Activated naive CD4-positive, alpha-beta T cell treated with anti-CD3 and anti-CD28 coated beads, Interleukin-2, amount 50 U/mL, for 24 hours (primary cell): ENCODE measurements around the gene CMYA5.
"Not testable (repeated sequence)": the region's sequence is repeated elsewhere in the genome, so short reads cannot be mapped to it uniquely, and the experiment has no call there.

Experiments used
- H3K27ac Mint-ChIP-seq: one replicate; pipeline ENCODE4 v1.8.0; 2021; ENCODE audit warnings: mild to moderate bottlenecking, mixed read lengths
- H3K27me3 Mint-ChIP-seq: one replicate; pipeline ENCODE4 v1.8.0; 2021; ENCODE audit warnings: mixed read lengths
- H3K36me3 Mint-ChIP-seq: one replicate; pipeline ENCODE4 v1.8.0; 2021; ENCODE audit warnings: mixed read lengths
- H3K4me1 Mint-ChIP-seq: one replicate; pipeline ENCODE4 v1.8.0; 2021; ENCODE audit warnings: mixed read lengths
- H3K4me3 Mint-ChIP-seq: one replicate; pipeline ENCODE4 v1.8.0; 2021; ENCODE audit warnings: mild to moderate bottlenecking, mixed read lengths
- H3K9me3 Mint-ChIP-seq: one replicate; pipeline ENCODE4 v1.8.0; 2021; ENCODE audit warnings: mixed read lengths

Gene CMYA5

GRCh38 chr5:79689541-79690466, at the start of gene CMYA5:
Gene CMYA5 (plus strand): TSS chr5:79689836. CDS start chr5:79689908, 72 bp downstream.
- Mint-ChIP-seq H3K36me3 (peaks cover 19% of the 10 kb centered on the region), H3K27ac (no peak within 1 kb of the TSS), H3K9me3 (no peaks in the 10 kb centered on the region), H3K4me1 (peaks cover 4% of the 10 kb centered on the region), H3K4me3 (no peak within 1 kb of the TSS), H3K27me3 (no peaks in the 10 kb centered on the region)

- Mint-ChIP-seq H3K4me1 (peaks cover 26% of the 10 kb centered on the region), H3K27me3 (no peaks in the 10 kb centered on the region), H3K4me3 (no peak overlapping the region), H3K36me3 (peaks cover 20% of the 10 kb centered on the region), H3K9me3 (no peaks in the 10 kb centered on the region), H3K27ac (no peak overlapping the region)
These were observed 49.0 kb upstream of the CMYA5 start for GRCh38 chr5:79640571-79641055.

- Mint-ChIP-seq H3K9me3 (no peaks in the 10 kb centered on the region), H3K4me1 (peaks cover 26% of the 10 kb centered on the region), H3K27ac (no peak overlapping the region), H3K27me3 (no peaks in the 10 kb centered on the region), H3K4me3 (no peak overlapping the region), H3K36me3 (peaks cover 22% of the 10 kb centered on the region)
These were observed 48.2 kb upstream of the CMYA5 start for GRCh38 chr5:79641414-79641813.

GRCh38 chr5:79642210-79642609, 47.4 kb upstream of the CMYA5 start:
- Mint-ChIP-seq H3K4me1 (peaks cover 26% of the 10 kb centered on the region), H3K9me3 (no peaks in the 10 kb centered on the region), H3K36me3 (peaks cover 22% of the 10 kb centered on the region), H3K4me3 (no peak overlapping the region), H3K27me3 (no peaks in the 10 kb centered on the region), H3K27ac (no peak overlapping the region)

- Mint-ChIP-seq H3K9me3 (no peaks in the 10 kb centered on the region), H3K27ac (no peak overlapping the region), H3K27me3 (no peaks in the 10 kb centered on the region), H3K4me3 (no peak overlapping the region), H3K4me1 (no peaks in the 10 kb centered on the region), H3K36me3 (peaks cover 15% of the 10 kb centered on the region)
These were observed 35.8 kb upstream of the CMYA5 start for GRCh38 chr5:79653843-79654242.

- no peaks in the 10 kb centered on the region for H3K27me3 Mint-ChIP-seq
- H3K36me3 Mint-ChIP-seq: peaks cover 24% of the 10 kb centered on the region
- no peak overlapping the region for H3K27ac Mint-ChIP-seq
- no peaks in the 10 kb centered on the region for H3K9me3 Mint-ChIP-seq
- H3K4me3 Mint-ChIP-seq: no peak overlapping the region
- H3K4me1 Mint-ChIP-seq: peaks cover 4% of the 10 kb centered on the region
These were observed 26.4 kb upstream of the CMYA5 start for GRCh38 chr5:79663212-79663611.

- H3K27me3 Mint-ChIP-seq: no peaks in the 10 kb centered on the region
- H3K9me3 Mint-ChIP-seq: no peaks in the 10 kb centered on the region
- no peak overlapping the region for H3K4me3 Mint-ChIP-seq
- H3K4me1 Mint-ChIP-seq: peaks cover 4% of the 10 kb centered on the region
- H3K36me3 Mint-ChIP-seq: peaks cover 24% of the 10 kb centered on the region
- H3K27ac Mint-ChIP-seq: no peak overlapping the region
These were observed 22.9 kb upstream of the CMYA5 start for GRCh38 chr5:79666758-79667157.

GRCh38 chr5:79672392-79672791, 17.2 kb upstream of the CMYA5 start:
- Mint-ChIP-seq H3K27me3 (no peaks in the 10 kb centered on the region), H3K9me3 (no peaks in the 10 kb centered on the region), H3K4me3 (no peak overlapping the region), H3K36me3 (peaks cover 21% of the 10 kb centered on the region), H3K27ac (no peak overlapping the region), H3K4me1 (peaks cover 11% of the 10 kb centered on the region)

- not testable (repeated sequence) for H3K4me3 Mint-ChIP-seq, H3K27ac Mint-ChIP-seq, H3K9me3 Mint-ChIP-seq, H3K27me3 Mint-ChIP-seq
- peaks cover 19% of the 10 kb centered on the region for H3K36me3 Mint-ChIP-seq
- H3K4me1 Mint-ChIP-seq: peaks cover 20% of the 10 kb centered on the region
These were observed 13.3 kb upstream of the CMYA5 start for GRCh38 chr5:79676354-79676753.

- H3K9me3 Mint-ChIP-seq, H3K27me3 Mint-ChIP-seq, H3K4me3 Mint-ChIP-seq: not testable (repeated sequence)
- H3K27ac Mint-ChIP-seq: peak overlapping the region; percentile 41
- H3K36me3 Mint-ChIP-seq: peaks cover 28% of the 10 kb centered on the region
- peaks cover 16% of the 10 kb centered on the region for H3K4me1 Mint-ChIP-seq
These were observed 7.5 kb upstream of the CMYA5 start for GRCh38 chr5:79682102-79682501.

GRCh38 chr5:79684782-79685181, 4.9 kb upstream of the CMYA5 start:
- Mint-ChIP-seq H3K9me3 (no peaks in the 10 kb centered on the region), H3K27ac (no peak overlapping the region), H3K27me3 (no peaks in the 10 kb centered on the region), H3K4me3 (no peak overlapping the region), H3K36me3 (peaks cover 35% of the 10 kb centered on the region), H3K4me1 (peaks cover 17% of the 10 kb centered on the region)

- H3K4me1 Mint-ChIP-seq: peaks cover 16% of the 10 kb centered on the region
- H3K27me3 Mint-ChIP-seq: no peaks in the 10 kb centered on the region
- H3K36me3 Mint-ChIP-seq: peaks cover 38% of the 10 kb centered on the region
- no peak overlapping the region for H3K4me3 Mint-ChIP-seq
- H3K9me3 Mint-ChIP-seq: no peaks in the 10 kb centered on the region
- no peak overlapping the region for H3K27ac Mint-ChIP-seq
These were observed 4.0 kb upstream of the CMYA5 start for GRCh38 chr5:79685627-79686026.

- Mint-ChIP-seq H3K4me3 (no peak overlapping the region), H3K9me3 (no peaks in the 10 kb centered on the region), H3K27ac (no peak overlapping the region), H3K4me1 (peaks cover 7% of the 10 kb centered on the region), H3K36me3 (peaks cover 31% of the 10 kb centered on the region), H3K27me3 (no peaks in the 10 kb centered on the region)
These were observed 2.8 kb upstream of the CMYA5 start for GRCh38 chr5:79686799-79687198.

GRCh38 chr5:79687889-79688288, 1.7 kb upstream of the CMYA5 start:
- Mint-ChIP-seq H3K27ac (no peak overlapping the region), H3K9me3 (no peaks in the 10 kb centered on the region), H3K27me3 (no peaks in the 10 kb centered on the region), H3K36me3 (peaks cover 24% of the 10 kb centered on the region), H3K4me1 (peaks cover 4% of the 10 kb centered on the region), H3K4me3 (no peak overlapping the region)

- Mint-ChIP-seq H3K4me3 (no peak overlapping the region), H3K9me3 (no peaks in the 10 kb centered on the region), H3K4me1 (peaks cover 4% of the 10 kb centered on the region), H3K27ac (peak overlapping the region; percentile 18), H3K36me3 (peaks cover 19% of the 10 kb centered on the region), H3K27me3 (no peaks in the 10 kb centered on the region)
These were observed 1.4 kb downstream of the CMYA5 start for GRCh38 chr5:79691007-79691406.

- H3K27ac Mint-ChIP-seq: no peak overlapping the region
- H3K9me3 Mint-ChIP-seq: no peaks in the 10 kb centered on the region
- H3K27me3 Mint-ChIP-seq: no peaks in the 10 kb centered on the region
- peaks cover 13% of the 10 kb centered on the region for H3K36me3 Mint-ChIP-seq
- peaks cover 4% of the 10 kb centered on the region for H3K4me1 Mint-ChIP-seq
- no peak overlapping the region for H3K4me3 Mint-ChIP-seq
These were observed 3.0 kb downstream of the CMYA5 start for GRCh38 chr5:79692596-79692995.
